Motor neuron (in vitro differentiated cells): ENCODE data around the gene CCP110. TPM values are rescaled to one million over a fixed set of nuclear protein-coding genes. Genes with fewer than 3 reads are reported as not detected.

ENCODE experiments used
- ATAC-seq, 8 experiments: fragments of 200-7000 bp; cut with Tn5 transposase; replicated peaks in 6 of 8; 2 replicates each; pipeline ENCODE4 v1.8.0; 2021; ENCODE audit warnings: mild to moderate bottlenecking in 8 of 8, moderate library complexity in 8 of 8
- H3K27ac ChIP-seq, 2 donors: fragments of 250-450 bp; sonication (Bioruptor Pico); 2 replicates each; pipeline ENCODE4 v1.9.0; 2021; ENCODE audit warnings: antibody characterized with exemption in 2 of 2, mild to moderate bottlenecking in 2 of 2, moderate library complexity in 1 of 2
- H3K4me1 ChIP-seq, 2 donors: fragments of 250-450 bp; sonication (Bioruptor Pico); replicated peaks in 1 of 2; 2 replicates each; pipeline ENCODE4 v1.6.1; 2021; ENCODE audit warnings: antibody characterized with exemption in 2 of 2, mild to moderate bottlenecking in 2 of 2, moderate library complexity in 1 of 2
- H3K4me3 ChIP-seq, 5 donors: fragments of 250-450 bp; sonication (Bioruptor Pico); 2 replicates each; pipeline ENCODE4 v1.9.0; 2021; ENCODE audit warnings: antibody characterized with exemption in 5 of 5, mild to moderate bottlenecking in 5 of 5, moderate library complexity in 4 of 5
- WGBS, 10 experiments: fragments of 450-650 bp; shearing (Covaris generic); methylation state at CpG; one replicate each; pipeline ENCODE4 v1.0.0; 2022; 5-methylcytosine and 5-hydroxymethylcytosine counted together
- in situ Hi-C, 9 experiments: fragments of 400-800 bp; cut with MboI; loops; one replicate each; pipeline ENCODE4 v1.15.0; 2021; ENCODE audit warnings: low sequenced_read_pairs in 9 of 9, low pct_unique_long_range_greater_than_20kb in 2 of 9; ENCODE audit not compliant: unreplicated experiment in 9 of 9
- total RNA-seq, 8 experiments: library from RNA; unstranded; fragments of 300-600 nt; gene quantifications; 2 replicates each; pipeline versions ENCODE4 v1.2.3 to v1.2.4, GENCODE V29; 2022

CCP110 gene
- total RNA-seq, 8 experiments from 2014 or later, result 12.8 to 33.7 (median 24.5) TPM

GRCh38 chr16:19515757-19516156 lies 8.0 kb upstream of the CCP110 start:
- Histone ChIP-seq H3K4me1 (peaks cover 5 to 21% of the 10 kb centered on the region in 2 donors), H3K4me3 (no peak overlapping the region), H3K27ac (no peak overlapping the region)
- ATAC-seq, result peak in 3 of 8 experiments; percentile 73 to 81 (median 79)
- in situ Hi-C loops, result loop anchor here in 4 of 9 experiments (25.0 kb wide), 3 partner anchors 353 to 453 kb away; partner anchors contain the start of genes COQ7 (in 1 of the 4) and SYT17 (in 1 of the 4)
- 23 to 100% (median 88%) methylated on average over 1 to 2 of the region's 2 CpGs; no CpG with 5 or more reads in 2 of the 10 experiments for WGBS, 10 experiments

- Histone ChIP-seq H3K4me1 (peaks cover 10 to 27% of the 10 kb centered on the region in 2 donors), H3K4me3 (no peak overlapping the region), H3K27ac (no peak overlapping the region)
- in situ Hi-C loops, result loop anchor here in 4 of 9 experiments (25.0 kb wide), 3 partner anchors 355 to 455 kb away; partner anchors contain the start of genes COQ7 (in 1 of the 4) and SYT17 (in 1 of the 4)
- WGBS, 10 experiments, result 13 to 100% (median 95%) methylated on average over 1 to 8 of the region's 8 CpGs
- peak in 2 of 8 experiments; percentile 32 to 35 for ATAC-seq
Measured at GRCh38 chr16:19517424-19518089, 6.2 kb upstream of the CCP110 start.

- H3K4me1 ChIP-seq, result peaks cover 10 to 28% of the 10 kb centered on the region in 2 donors
- in situ Hi-C loops, result loop anchor here in 4 of 9 experiments (25.0 kb wide), 3 partner anchors 356 to 456 kb away; partner anchors contain the start of genes COQ7 (in 1 of the 4) and SYT17 (in 1 of the 4)
- WGBS, 10 experiments, result 20 to 82% (median 69%) methylated on average over 1 to 2 of the region's 2 CpGs; no CpG with 5 or more reads in 1 of the 10 experiments
- no peak for ATAC-seq
- H3K4me3 ChIP-seq, result no peak overlapping the region
- no peak overlapping the region for H3K27ac ChIP-seq
Measured at GRCh38 chr16:19518388-19518787, 5.4 kb upstream of the CCP110 start.

- H3K27ac ChIP-seq, result no peak overlapping the region
- H3K4me3 ChIP-seq, result peak overlapping the region; percentile 59 to 82 (median 76)
- ATAC-seq, result no peak
- H3K4me1 ChIP-seq, result peaks cover 10 to 34% of the 10 kb centered on the region in 2 donors
- WGBS, 10 experiments, result 0 to 14% (median 6%) methylated on average over 2 to 8 of the region's 8 CpGs
- in situ Hi-C loops, result loop anchor here in 4 of 9 experiments (25.0 kb wide), 3 partner anchors 359 to 459 kb away; partner anchors contain the start of genes COQ7 (in 1 of the 4) and SYT17 (in 1 of the 4)
Measured at GRCh38 chr16:19520861-19521331, 2.8 kb upstream of the CCP110 start.

- in situ Hi-C loops, result loop anchor here in 4 of 9 experiments (25.0 kb wide), 3 partner anchors 359 to 459 kb away; partner anchors contain the start of genes COQ7 (in 1 of the 4) and SYT17 (in 1 of the 4)
Measured at GRCh38 chr16:19521471-19522396, 2.0 kb upstream of the CCP110 start, which contains the start of gene GDE1. Gene GDE1, minus strand, starts transcription at chr16:19522098. Its CDS starts 134 bp downstream, at chr16:19521964.

GRCh38 chr16:19522397-19522732 lies 1.4 kb upstream of the CCP110 start:
- ATAC-seq, result no peak
- H3K4me1 ChIP-seq, result peaks cover 10 to 38% of the 10 kb centered on the region in 2 donors
- peak overlapping the region; percentile 59 to 82 (median 76) for H3K4me3 ChIP-seq
- in situ Hi-C loops, result loop anchor here in 4 of 9 experiments (25.0 kb wide), 3 partner anchors 360 to 460 kb away; partner anchors contain the start of genes COQ7 (in 1 of the 4) and SYT17 (in 1 of the 4)
- WGBS, 10 experiments, result 10 to 80% (median 30%) methylated on average over 1 to 5 of the region's 5 CpGs; no CpG with 5 or more reads in 2 of the 10 experiments
- peak overlapping the region in 1 of 2 donors; percentile 82 for H3K27ac ChIP-seq

More at GRCh38 chr16:19521471-19522396, 2.0 kb upstream of the CCP110 start, which contains the start of gene GDE1:
- Histone ChIP-seq H3K4me1 (peaks cover 10 to 38% of the 10 kb centered on the region in 2 donors), H3K27ac (peak within 1 kb of the TSS; percentile 79 to 82), H3K4me3 (peak within 1 kb of the TSS; percentile 59 to 82 (median 76))
- WGBS, 10 experiments, result 0 to 3% (median 0%) methylated on average over 3 to 21 of the region's 62 CpGs; no CpG with 5 or more reads in 2 of the 10 experiments
- peak; percentile 66 to 88 (median 84) for ATAC-seq

GRCh38 chr16:19522760-19523159 lies 982 bp upstream of the CCP110 start:
- Histone ChIP-seq H3K4me3 (no peak overlapping the region), H3K4me1 (peaks cover 10 to 38% of the 10 kb centered on the region in 2 donors), H3K27ac (no peak overlapping the region)
- WGBS, 10 experiments, result 40 to 100% (median 67%) methylated on average over 1 to 2 of the region's 2 CpGs; no CpG with 5 or more reads in 1 of the 10 experiments
- in situ Hi-C loops, result loop anchor here in 4 of 9 experiments (25.0 kb wide), 3 partner anchors 360 to 460 kb away; partner anchors contain the start of genes COQ7 (in 1 of the 4) and SYT17 (in 1 of the 4)
- no peak for ATAC-seq

- H3K4me3 ChIP-seq, result peak overlapping the region in 3 of 5 donors; percentile 64 to 86 (median 65)
- H3K4me1 ChIP-seq, result peaks cover 10 to 37% of the 10 kb centered on the region in 2 donors
- no peak for ATAC-seq
- H3K27ac ChIP-seq, result no peak overlapping the region
- 38 to 91% (median 67%) methylated on average over 5 to 11 of the region's 18 CpGs; no CpG with 5 or more reads in 3 of the 10 experiments for WGBS, 10 experiments
- in situ Hi-C loops, result loop anchor here in 4 of 9 experiments (25.0 kb wide), 3 partner anchors 361 to 461 kb away; partner anchors contain the start of genes COQ7 (in 1 of the 4) and SYT17 (in 1 of the 4)
Measured at GRCh38 chr16:19523184-19523558, 571 bp upstream of the CCP110 start.

GRCh38 chr16:19524356-19524615 lies 544 bp downstream of the CCP110 start:
- H3K4me3 ChIP-seq, result peak overlapping the region; percentile 64 to 93 (median 77)
- peaks cover 10 to 30% of the 10 kb centered on the region in 2 donors for H3K4me1 ChIP-seq
- H3K27ac ChIP-seq, result peak overlapping the region; percentile 59 to 77
- WGBS, 10 experiments, result 0% methylated on average over 1 to 3 of the region's 11 CpGs; no CpG with 5 or more reads in 7 of the 10 experiments
- ATAC-seq, result no peak
- in situ Hi-C loops, result loop anchor here in 4 of 9 experiments (25.0 kb wide), 3 partner anchors 362 to 462 kb away; partner anchors contain the start of genes COQ7 (in 1 of the 4) and SYT17 (in 1 of the 4)

- no peak for ATAC-seq
- WGBS, 10 experiments, result 0 to 14% (median 0%) methylated on average over 1 to 15 of the region's 19 CpGs
- H3K4me1 ChIP-seq, result peaks cover 10 to 26% of the 10 kb centered on the region in 2 donors
- H3K27ac ChIP-seq, result peak overlapping the region; percentile 59 to 77
- H3K4me3 ChIP-seq, result peak overlapping the region; percentile 64 to 93 (median 77)
- in situ Hi-C loops, result loop anchor here in 4 of 9 experiments (25.0 kb wide), 3 partner anchors 362 to 462 kb away; partner anchors contain the start of genes COQ7 (in 1 of the 4) and SYT17 (in 1 of the 4)
Measured at GRCh38 chr16:19524616-19525384, 1.1 kb downstream of the CCP110 start.

- ATAC-seq, result no peak
- H3K4me1 ChIP-seq, result peaks cover 6 to 21% of the 10 kb centered on the region in 2 donors
- in situ Hi-C loops, result no loop called here
- H3K4me3 ChIP-seq, result peak overlapping the region; percentile 64 to 93 (median 77)
- H3K27ac ChIP-seq, result no peak overlapping the region
- 58 to 100% (median 81%) methylated on average over 1 to 2 of the region's 2 CpGs; no CpG with 5 or more reads in 2 of the 10 experiments for WGBS, 10 experiments
Measured at GRCh38 chr16:19525385-19525723, 1.6 kb downstream of the CCP110 start.
